Islet precursor cell (in vitro differentiated cells): ENCODE results near the gene CPEB4.

Source experiments
- DNase-seq: peaks from one replicate; pipeline ENCODE4 v3.0.0-alpha.2; 2018

The CPEB4 gene

GRCh38 chr5:173916233-173916632 lies 28.1 kb downstream of the CPEB4 start:
- no peak for DNase-seq

- peak; percentile 72 for DNase-seq
These were observed 29.9 kb downstream of the CPEB4 start for GRCh38 chr5:173917788-173918786.

DNA sequence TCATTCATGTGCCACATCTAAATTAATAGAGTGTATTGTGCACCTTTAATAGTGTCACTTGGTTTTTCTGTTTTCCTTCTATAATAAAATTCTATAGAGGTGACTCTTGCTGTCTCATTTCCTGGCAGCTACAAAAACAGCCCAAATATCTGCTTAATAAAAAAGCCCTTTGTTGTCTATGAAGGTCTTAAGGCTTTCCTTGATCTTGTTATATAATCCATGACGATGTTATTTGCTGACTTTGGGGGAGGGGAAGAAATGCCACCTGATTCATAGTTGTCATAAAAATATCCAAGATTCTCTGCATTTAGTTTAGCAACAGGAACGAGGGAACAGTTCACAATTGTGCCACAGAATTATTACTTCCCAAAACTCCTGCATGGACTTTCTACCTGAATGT lies 31.3 kb downstream of the CPEB4 start:
- no peak for DNase-seq

DNA sequence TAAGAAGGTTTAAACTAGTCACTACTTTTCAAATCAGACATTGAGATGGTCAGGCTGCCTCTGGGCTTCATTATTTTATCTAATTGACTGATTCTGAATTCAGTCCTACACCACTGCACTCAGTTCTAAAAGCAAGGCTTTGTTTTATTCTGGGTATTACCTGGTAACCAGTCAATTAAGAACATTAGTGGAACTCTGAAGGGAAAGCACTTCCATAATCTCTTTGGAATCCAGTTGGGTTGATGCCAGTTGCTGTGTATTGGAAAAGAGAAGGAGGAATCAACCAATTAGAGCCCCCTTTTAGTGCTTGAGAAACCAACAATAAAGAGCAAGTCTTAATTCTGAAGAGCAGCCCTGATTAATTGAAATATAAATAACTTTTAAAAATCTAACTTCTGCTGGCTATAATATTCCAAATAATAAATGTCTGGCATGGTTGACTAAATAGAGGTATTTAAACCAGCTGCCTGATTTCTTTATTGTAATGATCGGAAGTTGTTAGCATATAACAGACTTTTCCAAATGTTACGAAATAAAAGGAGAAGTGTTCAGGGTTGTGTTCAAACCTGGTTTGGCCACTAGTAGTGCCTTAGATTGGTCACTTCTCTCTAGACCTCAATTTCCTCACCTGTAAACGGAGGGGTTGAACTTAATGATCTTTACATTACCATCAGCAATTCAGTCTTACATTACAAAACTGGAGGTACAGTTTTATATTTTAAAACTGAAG lies 32.0 kb downstream of the CPEB4 start:
- no peak for DNase-seq

DNA sequence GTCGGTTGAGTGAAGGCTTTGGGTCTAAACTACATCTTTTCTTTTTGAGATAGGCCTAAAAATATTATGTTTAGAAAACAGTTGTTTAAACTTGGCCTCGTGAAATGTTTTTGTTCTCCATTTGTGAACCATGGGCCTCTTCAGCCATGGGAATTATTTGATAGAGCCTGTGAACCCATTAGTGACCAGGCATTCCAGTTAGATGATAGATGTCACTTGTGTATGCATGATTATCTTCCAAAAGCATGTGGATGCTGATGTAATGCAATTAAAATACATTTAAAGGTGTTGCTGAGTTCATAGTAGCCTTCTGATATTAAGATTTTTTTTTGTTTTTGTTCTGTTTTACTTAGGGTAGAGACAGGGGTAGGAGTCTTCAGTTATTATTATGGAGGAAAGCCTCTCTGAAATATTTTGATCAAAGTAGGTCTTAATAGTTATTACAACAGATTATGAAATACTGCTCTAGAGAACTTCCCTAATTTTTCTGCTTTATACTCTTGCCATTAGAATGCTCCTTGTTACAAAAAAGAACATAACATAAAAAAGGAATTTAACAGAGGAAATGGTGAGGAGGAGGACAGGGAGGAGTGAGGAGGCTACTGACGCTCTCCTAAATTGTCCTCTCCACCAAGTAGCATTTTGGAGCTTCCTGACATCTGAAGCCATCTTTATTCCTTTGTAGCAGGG lies 32.9 kb downstream of the CPEB4 start:
- no peak for DNase-seq

GRCh38 chr5:173922527-173922926 lies 34.4 kb downstream of the CPEB4 start:
- no peak for DNase-seq

DNA sequence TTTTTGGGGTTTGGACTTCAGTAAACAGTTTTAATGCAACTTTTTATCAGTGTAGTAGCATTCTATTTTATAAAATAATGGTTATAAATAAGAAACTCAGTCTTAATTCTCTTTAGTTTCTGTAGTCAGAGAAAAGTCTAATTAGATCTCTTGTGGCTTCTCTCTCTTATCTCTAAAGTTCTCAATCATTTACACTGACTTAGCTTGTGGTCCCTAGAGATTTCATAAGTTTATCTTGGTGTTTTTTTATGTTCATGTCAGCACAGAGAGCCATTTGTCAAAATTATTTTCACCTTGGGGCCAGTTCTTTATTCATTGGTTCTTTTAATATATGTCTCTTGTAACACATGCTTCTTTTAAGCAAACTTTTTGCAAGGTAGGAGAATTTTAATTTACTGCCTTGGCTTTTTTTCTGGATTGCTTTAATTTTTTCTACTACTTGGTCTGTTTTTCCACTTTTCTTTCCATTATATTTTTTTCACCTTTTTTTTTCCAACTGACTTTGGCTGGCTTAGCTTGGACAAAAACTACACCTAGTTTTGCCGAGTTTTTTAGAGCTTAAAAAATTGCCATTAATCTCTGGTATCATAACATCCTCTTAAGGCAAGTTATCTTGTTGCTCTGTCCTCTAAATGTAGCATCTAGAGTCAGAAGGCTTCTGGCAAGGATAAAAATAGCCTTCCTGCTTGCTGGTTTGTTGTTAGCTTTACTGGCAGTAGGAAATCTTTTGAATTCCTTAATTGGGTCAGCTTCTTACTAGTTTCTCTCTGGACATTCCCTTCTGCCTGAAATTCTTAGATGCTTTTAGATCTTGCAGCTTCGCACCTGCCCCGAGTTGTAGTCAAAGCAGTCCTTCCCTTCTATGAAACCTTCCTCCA lies 35.3 kb downstream of the CPEB4 start:
- DNase-seq: no peak

DNA sequence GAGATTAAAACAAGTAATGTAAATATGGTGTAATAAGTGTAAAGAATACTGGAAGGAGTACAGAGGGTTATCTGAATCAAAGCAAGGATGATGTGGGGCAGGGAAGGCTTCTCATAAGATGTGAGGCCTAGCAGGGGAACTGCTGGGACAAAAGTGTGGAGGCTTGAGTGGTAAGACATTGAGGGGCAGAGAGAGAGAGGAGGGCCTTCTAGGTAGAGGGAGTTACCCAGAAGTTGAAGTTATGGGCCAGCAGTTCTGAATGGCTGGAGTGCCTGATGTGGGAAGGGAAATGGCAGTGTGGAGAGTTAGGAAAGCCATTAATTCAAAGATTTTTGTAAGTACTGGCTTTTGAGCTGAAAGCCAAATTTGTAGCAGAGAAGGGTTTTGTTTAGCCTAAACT lies 36.8 kb downstream of the CPEB4 start:
- no peak for DNase-seq

DNA sequence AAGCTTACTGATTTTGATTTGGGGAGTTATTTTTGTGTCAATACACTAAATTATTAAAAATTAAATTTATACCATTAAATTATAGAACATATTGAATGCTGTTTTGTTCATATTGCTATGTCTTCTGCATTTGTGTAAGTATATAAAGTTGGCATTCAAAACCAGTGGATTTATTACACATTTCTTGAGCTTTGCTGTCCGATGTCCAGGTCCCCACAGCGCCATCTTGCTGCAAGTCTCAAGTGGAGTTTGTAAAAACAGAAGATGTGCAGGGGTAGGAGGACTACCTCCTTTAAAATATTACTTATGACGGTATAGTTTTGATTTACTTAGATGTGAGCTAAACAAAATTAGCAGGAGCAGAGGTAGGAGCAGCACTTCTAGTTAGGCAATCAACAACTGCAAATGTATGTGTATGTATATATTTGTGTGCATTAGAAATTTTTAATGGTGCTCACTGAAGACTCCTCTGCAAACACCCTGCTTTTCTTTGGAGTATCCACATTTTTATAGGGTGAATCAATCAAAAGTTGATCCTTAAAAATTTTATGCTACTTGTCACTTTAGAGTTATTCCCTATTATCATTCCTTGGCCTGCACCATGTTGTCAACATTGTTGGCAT lies 37.4 kb downstream of the CPEB4 start:
- peak; percentile 53 for DNase-seq

DNA sequence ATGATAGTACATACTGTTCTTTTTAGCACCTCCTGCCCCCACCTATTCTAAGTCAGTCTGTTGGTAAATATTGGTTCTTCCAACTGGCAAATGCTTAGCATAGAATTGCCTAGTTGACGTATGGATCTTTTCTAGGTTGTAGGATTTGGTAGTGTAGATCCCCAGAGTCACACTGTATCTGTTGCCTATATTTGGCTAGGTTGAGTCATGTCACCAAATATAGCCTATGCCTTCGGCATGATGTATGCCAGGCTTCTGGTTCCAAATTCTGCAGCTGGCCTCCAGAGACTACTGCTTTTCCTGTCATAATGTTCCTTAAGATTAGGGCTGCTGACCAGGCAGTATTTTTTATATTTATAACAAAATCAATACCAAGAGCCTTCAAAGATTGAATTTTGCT lies 38.2 kb downstream of the CPEB4 start:
- no peak for DNase-seq

- DNase-seq: no peak
These were observed 40.9 kb downstream of the CPEB4 start for GRCh38 chr5:173928871-173929574.

- no peak for DNase-seq
These were observed 44.6 kb downstream of the CPEB4 start for GRCh38 chr5:173932695-173933139.

DNA sequence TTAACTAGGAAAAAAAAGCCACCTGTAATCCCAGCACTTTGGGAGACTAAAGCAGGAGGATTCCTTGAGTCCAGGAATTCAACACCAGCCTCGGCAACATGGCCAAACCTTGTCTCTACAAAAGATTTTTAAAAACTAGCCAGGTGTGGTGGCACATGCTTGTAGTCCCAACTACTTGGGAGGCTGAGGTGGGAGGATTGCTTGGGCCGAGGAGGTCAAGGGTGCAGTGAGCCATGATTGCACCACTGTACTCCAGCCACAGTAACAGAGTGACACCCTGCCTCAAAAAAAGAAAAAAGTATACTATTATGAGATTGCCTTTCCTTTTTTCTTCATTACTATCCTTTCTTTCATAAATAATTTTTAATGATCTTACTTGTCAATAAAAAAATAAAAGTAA lies 45.8 kb downstream of the CPEB4 start:
- no peak for DNase-seq

- no peak for DNase-seq
These were observed 47.2 kb downstream of the CPEB4 start for GRCh38 chr5:173935396-173935795.

DNA sequence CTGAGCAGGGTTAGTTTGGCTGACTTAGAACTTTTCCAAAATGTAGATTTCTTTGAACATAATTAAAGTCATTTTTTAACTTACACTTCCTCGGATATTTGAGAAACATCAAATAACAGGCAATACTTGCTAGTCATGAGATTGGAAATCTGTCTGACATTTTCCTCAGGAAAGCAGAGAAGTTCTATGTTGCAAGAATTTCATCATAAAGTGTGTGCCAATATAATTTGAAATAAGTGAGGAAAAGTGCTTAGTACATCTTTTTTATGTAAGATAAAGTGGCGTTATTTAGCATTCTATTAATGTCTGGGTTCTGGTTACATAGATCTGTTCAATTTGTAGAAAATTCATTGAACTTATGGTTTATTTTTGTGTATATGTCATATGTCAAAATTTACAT lies 52.1 kb downstream of the CPEB4 start:
- no peak for DNase-seq

DNA sequence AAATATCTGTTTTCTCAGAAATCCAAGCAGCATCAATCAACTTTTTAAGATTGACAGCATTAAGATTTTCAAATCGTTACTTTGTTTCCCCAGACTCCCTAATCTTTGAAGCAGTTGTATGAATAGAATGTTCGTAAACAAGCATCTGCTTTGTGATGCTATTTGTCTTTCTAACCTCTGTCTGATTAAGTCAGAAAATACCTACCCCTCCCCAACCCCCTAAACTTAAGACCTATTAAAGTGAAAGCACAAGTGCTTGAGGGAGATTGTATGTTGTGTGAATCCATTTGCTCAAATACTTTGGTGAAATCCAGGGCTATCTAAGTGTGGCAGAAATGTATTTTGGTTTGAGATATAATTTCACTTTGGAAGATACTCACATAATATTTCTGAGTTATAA lies 53.0 kb downstream of the CPEB4 start:
- no peak for DNase-seq

GRCh38 chr5:173941758-173942401 lies 53.7 kb downstream of the CPEB4 start:
- DNase-seq: no peak

- DNase-seq: no peak
These were observed 56.4 kb downstream of the CPEB4 start for GRCh38 chr5:173944511-173944910.

DNA sequence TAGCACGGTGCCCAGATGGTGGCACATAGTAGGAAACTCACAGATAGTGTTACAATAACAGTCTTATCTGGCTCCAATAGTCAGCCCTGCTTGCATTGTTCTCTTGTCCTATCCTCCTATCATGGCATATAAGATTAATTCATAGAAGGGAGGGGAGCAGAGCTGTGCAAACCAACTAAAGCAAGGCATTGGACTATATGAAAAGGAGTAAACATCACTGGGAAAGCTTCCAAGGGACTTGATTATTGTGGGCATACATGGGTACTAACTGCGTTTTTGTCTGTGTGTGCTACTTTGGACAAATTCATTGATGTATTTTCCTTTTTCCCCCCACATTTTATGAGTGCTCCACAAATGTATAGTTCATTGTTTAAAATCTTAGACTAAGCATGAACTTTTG lies 57.0 kb downstream of the CPEB4 start:
- DNase-seq: no peak

- no peak for DNase-seq
These were observed 58.2 kb downstream of the CPEB4 start for GRCh38 chr5:173946323-173946722.

- DNase-seq: no peak
These were observed 62.7 kb downstream of the CPEB4 start for GRCh38 chr5:173950829-173951228.
